Transverse colon (tissue), 4 donors: ENCODE results near the gene PSME3. TPM values are rescaled to one million over a fixed set of nuclear protein-coding genes. Genes with fewer than 3 reads are reported as not detected.

ENCODE experiments used
- DNase-seq: peaks from one replicate; pipeline ENCODE4 v3.0.0-alpha.2; 2019
- H3K27ac ChIP-seq, 4 donors: fragments of 200-600 bp; sonication (generic); 2 replicates each; pipeline ENCODE4 v1.5.1; 2016 to 2018; ENCODE audit warnings: inconsistent platforms in 4 of 4
- H3K27me3 ChIP-seq: fragments of 200-600 bp; sonication (generic); 2 replicates; pipeline ENCODE4 v1.5.1; 2017; ENCODE audit warnings: inconsistent platforms
- H3K36me3 ChIP-seq, 4 donors: fragments of 200-600 bp; sonication (generic); 2 replicates each; pipeline ENCODE4 v1.5.1; 2017 to 2019; ENCODE audit warnings: inconsistent platforms in 4 of 4
- H3K4me1 ChIP-seq, 4 donors: fragments of 200-600 bp; sonication (generic); 2 replicates each; pipeline ENCODE4 v1.5.1; 2017 to 2020; ENCODE audit warnings: inconsistent platforms in 4 of 4
- H3K4me3 ChIP-seq, 4 donors: fragments of 200-600 bp; sonication (generic); 1 replicate in 1 of 4; 2 replicates in 3 of 4; pipeline versions ENCODE4 v1.5.1 to v1.6.1; 2017 to 2019; ENCODE audit warnings: inconsistent platforms in 4 of 4
- H3K9me3 ChIP-seq, 2 donors: fragments of 200-600 bp; sonication (generic); 2 replicates each; pipeline ENCODE4 v1.5.1; 2017 to 2019; ENCODE audit warnings: inconsistent platforms in 2 of 2
- CTCF ChIP-seq, 5 experiments: fragments of 200-600 bp in 3 of 5; fragments of 450-650 bp in 2 of 5; sonication (generic) in 3 of 5; IDR thresholded peaks; 1 replicate in 2 of 5; 2 replicates in 3 of 5; pipeline ENCODE4 v1.5.1; 2016 to 2017; ENCODE audit warnings: antibody characterized with exemption in 5 of 5, inconsistent platforms in 3 of 5, mild to moderate bottlenecking in 2 of 5, moderate library complexity in 1 of 5
- EP300 ChIP-seq: sonication (generic); formaldehyde crosslinking; IDR thresholded peaks from one replicate; pipeline ENCODE4 v1.6.1; 2017; ENCODE audit warnings: antibody characterized with exemption, low read depth
- POLR2A ChIP-seq: fragments of 450-650 bp; IDR thresholded peaks from one replicate; pipeline ENCODE4 v1.6.1; 2016; ENCODE audit warnings: antibody characterized with exemption, mild to moderate bottlenecking, moderate library complexity
- POLR2AphosphoS5 ChIP-seq, 3 donors: sonication (generic); formaldehyde crosslinking; IDR thresholded peaks; one replicate each; pipeline ENCODE4 v1.6.1; 2016; ENCODE audit warnings: antibody characterized with exemption in 3 of 3
- WGBS, 2 donors: methylation state at CpG; one replicate each; pipeline ENCODE4 v1.1.5; 2018; ENCODE audit warnings: low coverage in 1 of 2; 5-methylcytosine and 5-hydroxymethylcytosine counted together
- in situ Hi-C, 4 donors: fragments of 200-750 bp; cut with MboI; loops; one replicate each; pipeline versions ENCODE4 v1.15.0 to v1.15.1; 2017; ENCODE audit warnings: low sequenced_read_pairs in 3 of 4, low pct_ligation_motif_present in 1 of 4, low pct_unique_long_range_greater_than_20kb in 1 of 4
- intact Hi-C: fragments of 100-400 bp; cut with DNase I; formaldehyde crosslinking; loops from one replicate; pipeline ENCODE4 v1.15.1; 2023; ENCODE audit warnings: low total_unique reads
- total RNA-seq, 4 donors: library from RNA; depleted of rRNA; stranded (reverse); fragments of >200 nt; gene quantifications; one replicate each; pipeline ENCODE4 v1.1.0, GENCODE V29; 2016

The PSME3 gene
- total RNA-seq, 4 donors from 2014 or later = 37.0 to 131 (median 60.4) TPM

GRCh38 chr17:42803074-42803883, 29.9 kb upstream of the PSME3 start:
- Histone ChIP-seq H3K27me3 (no peaks in the 10 kb centered on the region), H3K9me3 (no peaks in the 10 kb centered on the region), H3K36me3 (no peaks in the 10 kb centered on the region), H3K4me3 (no peak overlapping the region), H3K27ac (peak overlapping the region; percentile 53 to 82 (median 80)), H3K4me1 (peaks cover 5 to 54% (median 25%) of the 10 kb centered on the region in 4 donors)
- in situ Hi-C loops = no loop called here
- WGBS, 2 donors = 28 to 34% methylated on average over 2 of the region's 2 CpGs
- no peak for DNase-seq
- intact Hi-C loops = no loop called here
- TF ChIP-seq EP300 (no peak), CTCF (IDR thresholded peaks at IDR 0.05) (no peak), POLR2A (no peak), POLR2AphosphoS5 (IDR thresholded peaks at IDR 0.05) (peak in 1 of 3 donors; percentile 30)

GRCh38 chr17:42804918-42805367, 28.3 kb upstream of the PSME3 start:
- Histone ChIP-seq H3K9me3 (no peaks in the 10 kb centered on the region), H3K27me3 (no peaks in the 10 kb centered on the region), H3K4me1 (peaks cover 8 to 55% (median 20%) of the 10 kb centered on the region in 4 donors), H3K4me3 (no peak overlapping the region), H3K36me3 (peaks cover 0 to 2% (median 0%) of the 10 kb centered on the region in 4 donors), H3K27ac (peak overlapping the region; percentile 60 to 82 (median 80))
- 20 to 55% methylated on average over 1 of the region's 1 CpG for WGBS, 2 donors
- intact Hi-C loops = no loop called here
- TF ChIP-seq EP300 = peak; percentile 3
- peak in 1 of 3 donors; percentile 36 for TF ChIP-seq POLR2AphosphoS5 (IDR thresholded peaks at IDR 0.05)
- TF ChIP-seq POLR2A = no peak
- TF ChIP-seq CTCF (IDR thresholded peaks at IDR 0.05) = no peak
- in situ Hi-C loops = no loop called here
- DNase-seq = peak; percentile 45

GRCh38 chr17:42806249-42806648, 26.9 kb upstream of the PSME3 start:
- intact Hi-C loops = no loop called here
- DNase-seq = no peak
- Histone ChIP-seq H3K36me3 (peaks cover 0 to 13% (median 6%) of the 10 kb centered on the region in 4 donors), H3K9me3 (no peaks in the 10 kb centered on the region), H3K27ac (peak overlapping the region; percentile 60 to 82 (median 80)), H3K4me3 (no peak overlapping the region), H3K4me1 (peaks cover 8 to 55% (median 20%) of the 10 kb centered on the region in 4 donors), H3K27me3 (no peaks in the 10 kb centered on the region)
- TF ChIP-seq CTCF (IDR thresholded peaks at IDR 0.05) (no peak), POLR2AphosphoS5 (IDR thresholded peaks at IDR 0.05) (peak; percentile 6 to 73 (median 71)), POLR2A (peak; percentile 47), EP300 (peak; percentile 30)
- 45% methylated on average over 1 of the region's 1 CpG; no CpG with 5 or more reads in 1 of the 2 donors for WGBS, 2 donors
- in situ Hi-C loops = no loop called here

- H3K4me3 ChIP-seq = no peak overlapping the region
- TF ChIP-seq POLR2AphosphoS5 (IDR thresholded peaks at IDR 0.05) (peak in 1 of 3 donors; percentile 28), EP300 (no peak)
- WGBS, 2 donors = 21 to 25% methylated on average over 3 of the region's 3 CpGs
- H3K9me3 ChIP-seq = no peaks in the 10 kb centered on the region
- H3K4me1 ChIP-seq = peaks cover 3 to 30% (median 12%) of the 10 kb centered on the region in 4 donors
- no peak for DNase-seq
- intact Hi-C loops = no loop called here
- in situ Hi-C loops = no loop called here
- peak overlapping the region in 2 of 4 donors; percentile 23 to 42 for H3K27ac ChIP-seq
- peaks cover 0 to 32% (median 16%) of the 10 kb centered on the region in 4 donors for H3K36me3 ChIP-seq
- H3K27me3 ChIP-seq = no peaks in the 10 kb centered on the region
Observed at GRCh38 chr17:42809250-42809649, 23.9 kb upstream of the PSME3 start.
